RPMI8226 (cell line): ENCODE results near the gene TMEM214.

Source experiments
- DNase-seq: peaks from one replicate; pipeline ENCODE4 v3.0.0-alpha.2; 2015

TMEM214 gene

GRCh38 chr2:27086090-27086723, 53.4 kb downstream of the TMEM214 start:
- DNase-seq: peak; percentile 45

- peak; percentile 95 for DNase-seq
These were observed 54.2 kb downstream of the TMEM214 start, which contains the start of gene KHK for GRCh38 chr2:27086724-27087593. Gene KHK (plus strand): TSS chr2:27086772. CDS start chr2:27087260, 488 bp downstream.

GRCh38 chr2:27087823-27088410, 55.2 kb downstream of the TMEM214 start:
- no peak for DNase-seq

GRCh38 chr2:27088634-27089033, 55.9 kb downstream of the TMEM214 start:
- DNase-seq: no peak

GRCh38 chr2:27089111-27089954, 56.6 kb downstream of the TMEM214 start:
- no peak for DNase-seq
